Activated CD4-positive, alpha-beta T cell treated with anti-CD3 and anti-CD28 coated beads, Interleukin-2, Interleukin-4, amounts not matched to agents 100 ng/mL and 50 ng/mL, durations not matched to agents 16 hours and 8 hours (primary cell): ENCODE data around the gene PPP1R9B.

ENCODE experiments used
- DNase-seq: peaks from one replicate; pipeline ENCODE4 v3.0.0-alpha.2; 2020; ENCODE audit warnings: low spot score

The PPP1R9B gene

GRCh38 chr17:50187394-50187725 is 36.9 kb upstream of the PPP1R9B start:
- DNase-seq: no peak

GRCh38 chr17:50186661-50187393 is 36.4 kb upstream of the PPP1R9B start:
- no peak for DNase-seq

- DNase-seq: no peak
Measured at GRCh38 chr17:50185631-50186471, 35.4 kb upstream of the PPP1R9B start.

DNA sequence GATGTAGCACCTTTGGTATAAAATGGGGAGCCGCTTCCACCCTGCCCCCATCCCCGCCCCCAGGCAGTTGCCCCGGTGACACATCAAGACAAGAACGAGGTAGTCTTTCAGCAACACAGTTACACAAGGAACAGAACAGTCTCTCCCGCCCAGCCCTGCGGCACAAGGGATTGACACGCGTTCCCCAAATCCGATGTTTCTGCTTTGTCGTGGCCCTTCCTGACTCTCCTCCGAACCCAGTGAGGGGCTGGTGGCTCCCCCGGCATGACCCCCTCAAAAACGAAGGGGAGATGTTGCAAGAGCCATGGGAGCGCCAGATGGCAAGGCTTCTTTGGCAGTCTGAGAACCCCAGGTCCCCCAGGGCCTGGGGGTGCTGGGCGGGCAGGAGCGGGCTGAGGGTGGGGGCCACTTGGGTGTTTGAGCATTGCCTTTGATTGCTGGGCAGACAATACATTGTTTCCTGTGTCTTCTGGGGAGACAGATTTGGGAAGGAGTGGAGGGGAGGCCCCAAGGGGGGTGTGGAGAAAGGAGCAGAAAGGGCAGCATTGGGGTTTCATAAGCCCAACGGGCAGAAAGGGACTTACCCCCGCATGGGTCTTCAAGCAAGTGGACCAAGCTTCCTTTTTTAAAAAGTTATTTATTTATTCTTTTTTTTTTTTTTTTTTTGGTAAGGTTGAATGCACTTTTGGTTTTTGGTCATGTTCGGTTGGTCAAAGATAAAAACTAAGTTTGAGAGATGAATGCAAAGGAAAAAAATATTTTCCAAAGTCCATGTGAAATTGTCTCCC is 34.3 kb upstream of the PPP1R9B start:
- DNase-seq: no peak

DNA sequence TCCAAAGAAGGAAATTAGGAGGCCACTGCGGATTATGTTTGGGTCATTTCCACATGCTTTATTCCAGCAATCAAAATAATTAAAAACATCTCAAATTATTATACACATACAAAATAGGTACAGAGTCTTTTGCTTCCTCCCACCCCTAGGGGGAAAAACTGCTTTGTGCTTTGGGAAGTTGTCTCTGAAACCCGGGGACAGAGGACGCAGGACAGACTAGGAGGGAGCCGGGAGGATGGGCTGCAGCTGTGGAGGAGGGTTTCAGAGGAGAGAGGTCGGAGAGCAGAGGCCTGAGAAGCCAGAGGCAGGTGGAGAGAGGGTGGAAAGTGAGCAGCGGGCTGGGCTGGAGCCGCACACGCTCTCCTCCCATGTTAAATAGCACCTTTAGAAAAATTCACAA is 33.6 kb upstream of the PPP1R9B start:
- no peak for DNase-seq

DNA sequence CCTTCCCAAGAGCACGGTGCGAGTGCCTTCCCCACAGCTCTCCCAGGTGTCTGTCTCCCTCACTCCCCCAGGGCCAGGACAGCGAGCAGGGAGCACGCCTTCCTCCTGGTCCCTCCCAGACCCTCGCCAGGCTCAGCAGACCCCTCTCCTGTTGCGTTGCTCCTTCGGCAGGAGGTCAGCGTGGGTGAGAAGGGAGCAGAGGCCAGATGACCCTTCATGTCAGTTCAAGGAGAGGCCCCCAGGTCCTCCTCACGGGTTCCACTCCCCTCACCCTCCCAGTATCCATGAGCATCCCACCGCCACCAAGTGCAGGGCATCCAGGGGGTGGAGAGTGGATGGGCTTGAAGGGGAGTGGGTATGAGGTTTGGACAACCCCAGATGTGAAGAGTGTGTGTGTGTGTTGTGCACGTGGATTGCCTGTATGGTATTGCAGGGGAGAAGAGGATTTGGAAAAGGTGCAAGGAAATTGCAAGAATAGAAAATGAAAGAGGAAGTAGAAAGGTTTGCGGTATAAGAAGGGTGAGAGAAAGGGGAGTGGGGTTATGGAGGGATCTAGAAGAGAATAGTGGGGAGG is 33.0 kb upstream of the PPP1R9B start:
- DNase-seq: no peak

- DNase-seq: no peak
Measured at GRCh38 chr17:50182783-50183420, 32.4 kb upstream of the PPP1R9B start.

GRCh38 chr17:50181591-50182560 is 31.4 kb upstream of the PPP1R9B start:
- DNase-seq: no peak

DNA sequence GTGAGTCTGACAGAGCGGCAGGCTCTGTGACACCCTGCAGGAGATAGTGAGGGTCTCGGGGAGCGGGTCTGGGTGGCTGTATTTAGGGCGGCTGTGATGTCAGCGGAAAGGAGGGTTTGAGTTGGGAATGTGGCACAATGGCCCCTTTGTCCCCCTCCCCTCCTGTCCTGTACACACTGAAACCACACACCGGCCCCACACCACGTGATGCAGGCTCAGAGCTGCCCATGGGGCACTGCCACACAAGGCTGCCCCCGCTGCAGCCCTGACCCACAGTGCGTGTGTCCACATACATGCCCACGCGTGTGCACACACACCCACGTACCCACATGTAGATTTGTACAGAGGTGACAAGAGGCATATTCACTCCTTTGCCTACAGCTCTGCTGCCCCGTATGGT is 30.7 kb upstream of the PPP1R9B start:
- DNase-seq: no peak

DNA sequence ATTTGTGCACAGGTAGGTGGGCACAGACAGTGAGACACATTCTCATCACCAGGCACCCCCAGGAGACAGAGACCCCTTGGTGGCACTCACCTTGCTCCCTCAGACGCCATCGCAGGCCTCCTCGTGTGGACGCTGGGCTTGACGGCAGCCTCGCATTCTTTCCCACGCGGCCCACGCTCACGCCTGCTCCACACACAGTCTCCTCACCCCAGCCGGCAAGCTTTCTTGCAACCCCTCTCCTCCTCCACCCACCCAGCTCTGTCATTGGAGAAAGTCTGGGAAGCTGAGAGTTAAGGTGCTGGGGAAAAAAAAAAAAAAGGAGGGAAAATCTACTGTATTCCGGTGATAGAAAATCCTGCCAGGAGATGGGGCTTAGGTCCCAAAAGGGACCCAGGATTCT is 30.1 kb upstream of the PPP1R9B start:
- no peak for DNase-seq

- no peak for DNase-seq
Measured at GRCh38 chr17:50180111-50180510, 29.6 kb upstream of the PPP1R9B start.

DNA sequence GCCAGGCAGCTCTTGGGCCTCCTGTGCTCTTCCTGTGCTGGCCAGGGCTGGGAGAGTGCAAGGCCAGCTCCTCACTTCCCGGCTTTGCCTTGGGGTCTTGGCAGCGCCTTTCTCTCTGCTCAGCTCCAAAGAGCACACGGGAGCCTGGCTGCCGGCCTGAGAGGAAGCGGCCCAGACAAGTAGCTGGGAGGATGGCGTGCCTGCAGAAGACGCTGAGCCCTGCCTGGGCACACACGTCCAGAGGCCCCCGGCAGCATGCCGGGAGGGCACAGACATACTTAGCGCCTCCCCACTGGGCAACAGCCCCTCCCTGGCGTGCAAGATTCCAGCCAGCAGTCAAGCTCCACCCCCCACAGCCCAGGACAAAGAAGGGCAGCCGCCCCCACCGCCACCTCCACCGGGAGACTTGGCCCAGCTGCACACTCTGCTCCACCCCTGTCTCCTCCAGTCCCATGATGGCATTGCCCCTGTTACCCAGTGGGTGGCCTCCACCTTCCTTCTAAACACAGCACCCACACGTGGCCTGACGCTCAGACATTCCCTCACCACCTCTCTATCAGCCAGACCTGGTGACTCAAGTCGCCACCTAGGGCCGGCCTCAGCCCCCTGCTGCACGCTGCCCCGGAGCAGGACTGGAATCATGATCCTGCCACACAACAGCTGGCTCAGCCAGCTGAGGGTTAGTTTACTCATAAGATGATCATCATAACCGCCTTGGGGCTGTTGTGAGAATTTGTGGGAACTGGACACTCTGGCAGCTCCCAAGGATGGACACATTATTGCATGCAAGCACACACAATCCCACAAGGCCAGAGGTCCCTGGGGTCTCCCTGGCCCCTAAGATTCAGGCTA is 27.7 kb upstream of the PPP1R9B start:
- peak; percentile 46 for DNase-seq

- no peak for DNase-seq
Measured at GRCh38 chr17:50177476-50177875, 27.0 kb upstream of the PPP1R9B start.

DNA sequence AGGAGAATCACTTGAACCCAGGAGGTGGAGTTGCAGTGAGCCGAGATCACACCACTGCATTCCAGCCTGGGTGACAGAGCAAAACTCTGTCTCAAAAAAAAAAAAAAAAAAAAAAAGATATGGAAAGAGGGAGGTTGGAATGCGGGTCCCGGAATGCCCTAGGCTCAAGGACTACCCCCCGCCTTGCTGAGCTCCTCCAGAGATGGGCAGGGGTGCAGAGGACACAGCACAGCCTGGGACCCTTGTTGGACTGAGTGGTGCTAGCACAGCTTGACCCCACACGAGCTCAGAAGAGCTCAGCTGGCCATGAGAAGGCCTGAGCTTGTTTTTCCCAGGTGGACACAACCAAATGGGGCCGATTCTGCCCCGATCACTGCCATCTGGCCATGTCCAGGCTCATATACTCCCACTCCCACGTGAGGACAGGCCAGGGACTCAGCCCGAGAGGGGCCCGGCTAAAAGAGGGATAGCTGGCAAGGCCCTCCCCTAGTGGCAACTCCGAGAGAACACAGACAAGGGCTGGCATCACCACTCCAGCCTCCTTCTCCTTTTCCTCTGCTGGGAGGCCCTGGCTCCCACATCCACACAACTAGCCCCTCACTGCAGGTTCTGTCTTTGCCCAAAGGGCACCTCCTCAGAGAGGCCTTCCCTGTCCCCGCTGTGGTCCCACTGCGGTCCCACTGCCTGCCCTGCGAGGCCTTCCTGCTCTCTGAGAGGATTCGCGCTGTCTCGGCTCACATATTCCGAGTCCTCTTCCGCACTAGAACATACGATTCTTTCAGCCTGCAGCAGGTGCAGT is 26.3 kb upstream of the PPP1R9B start:
- no peak for DNase-seq

GRCh38 chr17:50175035-50175807 is 24.7 kb upstream of the PPP1R9B start:
- DNase-seq: no peak

DNA sequence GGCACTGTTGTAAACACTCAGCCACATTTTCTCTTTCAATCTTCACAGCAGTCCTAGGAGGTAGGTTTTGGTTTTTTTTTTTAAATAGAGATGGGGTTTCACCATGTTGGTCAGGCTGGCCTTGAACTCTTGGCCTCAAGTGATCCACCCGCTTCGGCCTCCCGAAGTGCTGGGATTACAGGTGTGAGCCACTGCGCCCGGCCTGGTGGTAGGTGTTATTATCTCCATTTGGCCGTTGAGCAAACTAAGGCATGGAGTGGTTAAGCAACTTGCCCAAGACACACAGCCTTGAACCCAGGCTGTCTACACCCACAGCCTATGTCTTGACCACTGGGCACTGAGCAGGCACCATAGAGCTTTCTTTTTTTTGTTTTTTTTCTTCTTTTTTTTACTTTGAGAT is 24.0 kb upstream of the PPP1R9B start:
- DNase-seq: no peak

DNA sequence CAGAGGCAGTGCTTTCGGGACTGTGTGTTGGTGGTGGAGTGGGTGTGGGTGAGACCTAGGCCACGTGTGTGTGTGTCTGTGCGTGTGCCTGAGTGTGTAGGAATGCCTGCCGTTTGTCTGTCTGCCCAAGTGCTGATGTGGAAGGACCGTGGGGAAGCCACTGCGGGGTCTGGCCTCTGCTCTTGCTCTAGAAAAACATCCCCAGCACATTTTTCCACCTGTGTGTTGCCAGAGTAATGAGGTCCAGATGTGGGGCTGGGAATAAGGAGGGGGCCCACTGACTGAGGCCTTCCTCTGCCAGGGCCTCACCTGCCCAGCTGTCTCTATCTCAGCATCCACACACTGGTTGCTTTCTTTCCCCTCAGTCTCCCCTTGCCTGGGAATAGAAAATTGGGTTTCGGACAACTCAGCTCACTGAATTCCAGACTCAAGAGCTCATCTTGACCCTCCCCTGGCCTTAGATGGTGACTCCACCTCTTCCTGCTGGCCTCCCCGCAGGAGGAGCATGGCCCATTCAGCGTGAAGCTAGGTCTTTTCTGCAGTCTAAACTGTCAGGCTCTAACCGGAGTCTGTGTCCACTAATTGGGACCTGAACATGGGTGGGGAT is 23.0 kb upstream of the PPP1R9B start:
- no peak for DNase-seq

DNA sequence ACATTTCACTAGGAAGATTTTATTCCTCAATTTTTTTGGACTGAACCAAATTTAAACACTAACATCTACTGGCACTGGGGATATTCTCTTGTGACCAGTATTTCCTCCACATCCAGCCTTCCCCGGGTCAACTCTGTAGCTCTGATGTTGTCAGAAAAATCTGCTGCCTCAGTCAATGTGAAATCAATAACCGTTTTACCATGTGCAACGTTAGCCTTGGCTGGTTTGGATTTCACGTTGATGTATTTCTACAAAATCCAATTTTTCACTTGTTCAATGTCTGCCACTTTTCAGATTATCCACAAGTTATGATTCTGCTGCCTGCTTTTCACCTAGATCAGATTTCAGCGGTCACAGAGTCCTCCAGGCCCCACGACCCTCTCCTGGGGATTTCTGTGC is 22.5 kb upstream of the PPP1R9B start:
- DNase-seq: no peak
